HL-60 (cell line): ENCODE data around the gene CNNM1.

Experiments used
- DNase-seq, 2 experiments: peaks; one replicate each; pipeline ENCODE4 v3.0.0-alpha.2; 2010 to 2020; ENCODE audit warnings: low read depth in 1 of 2, low spot score in 1 of 2
- H3K27ac ChIP-seq: fragments of 250-450 bp; sonication (Bioruptor Pico); replicated peaks from 2 replicates; pipeline ENCODE4 v1.5.1; 2020; ENCODE audit warnings: mild to moderate bottlenecking, moderate library complexity
- H3K27me3 ChIP-seq: fragments of 250-450 bp; sonication (Bioruptor Pico); 2 replicates; pipeline ENCODE4 v1.5.1; 2021; ENCODE audit warnings: mild to moderate bottlenecking, moderate library complexity; ENCODE audit not compliant: insufficient read depth, poor library complexity, severe bottlenecking
- H3K4me3 ChIP-seq: replicated peaks from 2 replicates; pipeline ENCODE4 v1.5.1; 2011; ENCODE audit warnings: mild to moderate bottlenecking, control low read depth, low read length; ENCODE audit not compliant: insufficient read depth
- GABPA ChIP-seq: IDR thresholded peaks from 2 replicates; pipeline ENCODE4 v1.6.1; 2012; ENCODE audit warnings: low read depth
- POLR2AphosphoS5 ChIP-seq: IDR thresholded peaks from 2 replicates; pipeline ENCODE4 v1.6.1; 2012; ENCODE audit warnings: low read depth
- SPI1 ChIP-seq: IDR thresholded peaks from 2 replicates; pipeline ENCODE4 v1.6.1; 2012; ENCODE audit warnings: low read depth, mild to moderate bottlenecking, borderline replicate concordance
- TF ChIP-seq, protein P1 (sequence below): IDR thresholded peaks from 2 replicates; pipeline ENCODE4 v1.6.1; 2012; ENCODE audit warnings: low read depth; ENCODE audit not compliant: insufficient replicate concordance
- TF ChIP-seq, protein P2 (sequence below): IDR thresholded peaks from one replicate; pipeline ENCODE4 v1.5.1; 2011; ENCODE audit warnings: low read length, control low read depth, inconsistent platforms; ENCODE audit not compliant: insufficient read depth

CNNM1 gene

DNA sequence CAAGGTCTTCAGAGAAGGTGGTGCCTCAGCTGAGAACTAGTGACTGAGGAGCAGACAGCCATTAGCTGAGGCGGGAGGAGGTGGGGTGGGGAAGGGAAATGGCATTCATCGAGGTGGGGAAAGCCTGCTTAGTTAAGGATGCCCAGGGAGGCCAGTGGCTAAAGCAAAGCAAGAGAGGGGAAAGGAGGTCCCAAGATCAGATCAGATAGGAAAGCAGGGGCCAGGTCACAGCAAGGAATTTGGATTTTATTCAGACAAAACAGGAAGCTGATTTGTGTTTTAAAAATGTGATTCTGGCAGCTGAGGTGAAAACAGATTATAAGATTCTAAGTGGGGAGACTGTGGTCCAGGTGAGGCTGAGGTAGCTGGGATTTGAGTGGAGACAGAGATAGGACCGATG lies 45.8 kb downstream of the CNNM1 start:
- TF ChIP-seq, protein P1, sequence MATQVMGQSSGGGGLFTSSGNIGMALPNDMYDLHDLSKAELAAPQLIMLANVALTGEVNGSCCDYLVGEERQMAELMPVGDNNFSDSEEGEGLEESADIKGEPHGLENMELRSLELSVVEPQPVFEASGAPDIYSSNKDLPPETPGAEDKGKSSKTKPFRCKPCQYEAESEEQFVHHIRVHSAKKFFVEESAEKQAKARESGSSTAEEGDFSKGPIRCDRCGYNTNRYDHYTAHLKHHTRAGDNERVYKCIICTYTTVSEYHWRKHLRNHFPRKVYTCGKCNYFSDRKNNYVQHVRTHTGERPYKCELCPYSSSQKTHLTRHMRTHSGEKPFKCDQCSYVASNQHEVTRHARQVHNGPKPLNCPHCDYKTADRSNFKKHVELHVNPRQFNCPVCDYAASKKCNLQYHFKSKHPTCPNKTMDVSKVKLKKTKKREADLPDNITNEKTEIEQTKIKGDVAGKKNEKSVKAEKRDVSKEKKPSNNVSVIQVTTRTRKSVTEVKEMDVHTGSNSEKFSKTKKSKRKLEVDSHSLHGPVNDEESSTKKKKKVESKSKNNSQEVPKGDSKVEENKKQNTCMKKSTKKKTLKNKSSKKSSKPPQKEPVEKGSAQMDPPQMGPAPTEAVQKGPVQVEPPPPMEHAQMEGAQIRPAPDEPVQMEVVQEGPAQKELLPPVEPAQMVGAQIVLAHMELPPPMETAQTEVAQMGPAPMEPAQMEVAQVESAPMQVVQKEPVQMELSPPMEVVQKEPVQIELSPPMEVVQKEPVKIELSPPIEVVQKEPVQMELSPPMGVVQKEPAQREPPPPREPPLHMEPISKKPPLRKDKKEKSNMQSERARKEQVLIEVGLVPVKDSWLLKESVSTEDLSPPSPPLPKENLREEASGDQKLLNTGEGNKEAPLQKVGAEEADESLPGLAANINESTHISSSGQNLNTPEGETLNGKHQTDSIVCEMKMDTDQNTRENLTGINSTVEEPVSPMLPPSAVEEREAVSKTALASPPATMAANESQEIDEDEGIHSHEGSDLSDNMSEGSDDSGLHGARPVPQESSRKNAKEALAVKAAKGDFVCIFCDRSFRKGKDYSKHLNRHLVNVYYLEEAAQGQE: no peak
- TF ChIP-seq SPI1 (no peak), POLR2AphosphoS5 (no peak), GABPA (no peak)
- TF ChIP-seq, protein P2, sequence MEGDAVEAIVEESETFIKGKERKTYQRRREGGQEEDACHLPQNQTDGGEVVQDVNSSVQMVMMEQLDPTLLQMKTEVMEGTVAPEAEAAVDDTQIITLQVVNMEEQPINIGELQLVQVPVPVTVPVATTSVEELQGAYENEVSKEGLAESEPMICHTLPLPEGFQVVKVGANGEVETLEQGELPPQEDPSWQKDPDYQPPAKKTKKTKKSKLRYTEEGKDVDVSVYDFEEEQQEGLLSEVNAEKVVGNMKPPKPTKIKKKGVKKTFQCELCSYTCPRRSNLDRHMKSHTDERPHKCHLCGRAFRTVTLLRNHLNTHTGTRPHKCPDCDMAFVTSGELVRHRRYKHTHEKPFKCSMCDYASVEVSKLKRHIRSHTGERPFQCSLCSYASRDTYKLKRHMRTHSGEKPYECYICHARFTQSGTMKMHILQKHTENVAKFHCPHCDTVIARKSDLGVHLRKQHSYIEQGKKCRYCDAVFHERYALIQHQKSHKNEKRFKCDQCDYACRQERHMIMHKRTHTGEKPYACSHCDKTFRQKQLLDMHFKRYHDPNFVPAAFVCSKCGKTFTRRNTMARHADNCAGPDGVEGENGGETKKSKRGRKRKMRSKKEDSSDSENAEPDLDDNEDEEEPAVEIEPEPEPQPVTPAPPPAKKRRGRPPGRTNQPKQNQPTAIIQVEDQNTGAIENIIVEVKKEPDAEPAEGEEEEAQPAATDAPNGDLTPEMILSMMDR: no peak
- no peaks in the 10 kb centered on the region for H3K27me3 ChIP-seq
- H3K27ac ChIP-seq: no peak overlapping the region
- no peak for DNase-seq
- no peak overlapping the region for H3K4me3 ChIP-seq

DNA sequence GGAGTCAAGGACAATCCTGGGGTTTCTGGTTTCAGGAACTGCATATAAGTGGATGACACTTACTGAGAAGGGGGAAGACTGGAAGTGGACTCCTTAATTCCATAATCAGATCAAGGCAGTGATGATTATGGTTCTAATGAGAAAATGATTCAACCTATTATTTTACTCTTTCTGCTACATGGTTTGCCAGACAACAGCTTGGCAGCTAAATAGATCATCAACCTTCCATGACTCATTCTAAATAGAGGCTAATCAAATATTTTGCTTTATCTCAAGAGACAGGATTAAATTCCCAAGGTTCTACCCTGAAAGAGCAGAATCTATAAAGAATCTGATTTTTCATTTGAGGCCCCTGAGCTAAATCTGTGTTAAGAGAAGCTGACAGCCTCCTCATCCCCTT lies 46.3 kb downstream of the CNNM1 start:
- Histone ChIP-seq H3K4me3 (no peak overlapping the region), H3K27ac (no peak overlapping the region), H3K27me3 (no peaks in the 10 kb centered on the region)
- TF ChIP-seq GABPA (no peak), POLR2AphosphoS5 (no peak), SPI1 (no peak)
- TF ChIP-seq, protein P1: no peak
- TF ChIP-seq, protein P2: no peak
- no peak for DNase-seq

DNA sequence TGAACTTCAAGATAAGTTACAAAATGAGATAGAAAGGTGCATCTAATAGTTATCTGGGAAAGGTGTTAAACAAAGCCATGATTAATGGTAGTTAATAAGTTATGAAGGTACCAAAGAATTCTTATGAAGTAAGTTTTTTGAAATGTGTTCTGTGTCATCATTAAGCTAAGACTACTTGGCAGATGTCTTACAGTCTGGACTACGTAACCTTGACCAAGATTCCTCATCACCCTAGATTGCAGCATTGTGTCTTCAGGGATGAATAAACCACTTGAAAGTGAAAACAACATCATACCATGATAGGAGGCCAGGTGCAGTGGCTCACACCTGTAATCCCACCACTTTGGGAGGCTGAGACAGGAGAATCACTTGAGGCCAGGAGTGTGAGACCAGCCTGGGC lies 53.0 kb downstream of the CNNM1 start:
- no peak for DNase-seq

More for the DNA sequence above, 53.0 kb downstream of the CNNM1 start:
- Histone ChIP-seq H3K4me3 (no peak overlapping the region), H3K27ac (no peak overlapping the region), H3K27me3 (peaks cover 13% of the 10 kb centered on the region)
- no peak for TF ChIP-seq POLR2AphosphoS5
- TF ChIP-seq, protein P1: no peak
- no peak for TF ChIP-seq SPI1
- TF ChIP-seq, protein P2: no peak
- TF ChIP-seq GABPA: no peak
